Activated CD8-positive, alpha-beta memory T cell treated with anti-CD3 and anti-CD28 coated beads, Interleukin-2, amount 50 U/mL, for 24 hours (primary cell): ENCODE results near the gene MTARC1.

Experiments used
- DNase-seq: peaks from one replicate; pipeline ENCODE4 v3.0.0-alpha.2; 2020; ENCODE audit errors: extremely low read depth

The MTARC1 gene

GRCh38 chr1:220770245-220770913 is 16.3 kb upstream of the MTARC1 start:
- DNase-seq: no peak

- no peak for DNase-seq
These were observed 13.9 kb upstream of the MTARC1 start for GRCh38 chr1:220772846-220773245.

- no peak for DNase-seq
These were observed 11.4 kb upstream of the MTARC1 start for GRCh38 chr1:220775240-220775853.

GRCh38 chr1:220776254-220776653 is 10.5 kb upstream of the MTARC1 start:
- no peak for DNase-seq

GRCh38 chr1:220776720-220777326 is 9.9 kb upstream of the MTARC1 start:
- DNase-seq: no peak

GRCh38 chr1:220783453-220783852 is 3.3 kb upstream of the MTARC1 start:
- no peak for DNase-seq

GRCh38 chr1:220784751-220785150 is 2.0 kb upstream of the MTARC1 start:
- DNase-seq: no peak

GRCh38 chr1:220785166-220786056 is 1.3 kb upstream of the MTARC1 start:
- no peak for DNase-seq

- no peak for DNase-seq
These were observed 716 bp upstream of the MTARC1 start for GRCh38 chr1:220786057-220786336.

GRCh38 chr1:220787069-220787619 is 431 bp downstream of the MTARC1 start:
- no peak for DNase-seq

- no peak for DNase-seq
These were observed 2.2 kb downstream of the MTARC1 start for GRCh38 chr1:220788900-220789299.

- no peak for DNase-seq
These were observed 2.9 kb downstream of the MTARC1 start for GRCh38 chr1:220789532-220790147.

GRCh38 chr1:220791285-220791684 is 4.6 kb downstream of the MTARC1 start:
- no peak for DNase-seq

GRCh38 chr1:220791956-220792355 is 5.2 kb downstream of the MTARC1 start:
- DNase-seq: no peak

- DNase-seq: no peak
These were observed 9.8 kb downstream of the MTARC1 start for GRCh38 chr1:220796530-220796929.

GRCh38 chr1:220797044-220797443 is 10.3 kb downstream of the MTARC1 start:
- DNase-seq: no peak

GRCh38 chr1:220797553-220797952 is 10.8 kb downstream of the MTARC1 start:
- no peak for DNase-seq

GRCh38 chr1:220798338-220798737 is 11.6 kb downstream of the MTARC1 start:
- DNase-seq: no peak

- DNase-seq: no peak
These were observed 13.5 kb downstream of the MTARC1 start for GRCh38 chr1:220800262-220800661.

GRCh38 chr1:220803401-220804201 is 16.9 kb downstream of the MTARC1 start:
- no peak for DNase-seq

- DNase-seq: no peak
These were observed 17.5 kb downstream of the MTARC1 start for GRCh38 chr1:220804202-220804586.
